OCI-LY7 (cell line): ENCODE results near the gene YIPF1.

Source experiments
- EZH2phosphoT487 ChIP-seq: fragments of 200-600 bp; sonication (generic); IDR thresholded peaks from 2 replicates; pipeline ENCODE4 v1.6.1; 2018; ENCODE audit warnings: low read depth, borderline replicate concordance, mild to moderate bottlenecking, mixed run types, antibody characterized with exemption, low read length, moderate library complexity, mixed read lengths
- TF ChIP-seq, protein P1 (sequence below): fragments of 200-600 bp; sonication (generic); conservative IDR thresholded peaks from 2 replicates; pipeline ENCODE4 v1.5.1; 2014; ENCODE audit warnings: mild to moderate bottlenecking, antibody characterized with exemption, low read length, moderate library complexity, mixed read lengths

DNA sequence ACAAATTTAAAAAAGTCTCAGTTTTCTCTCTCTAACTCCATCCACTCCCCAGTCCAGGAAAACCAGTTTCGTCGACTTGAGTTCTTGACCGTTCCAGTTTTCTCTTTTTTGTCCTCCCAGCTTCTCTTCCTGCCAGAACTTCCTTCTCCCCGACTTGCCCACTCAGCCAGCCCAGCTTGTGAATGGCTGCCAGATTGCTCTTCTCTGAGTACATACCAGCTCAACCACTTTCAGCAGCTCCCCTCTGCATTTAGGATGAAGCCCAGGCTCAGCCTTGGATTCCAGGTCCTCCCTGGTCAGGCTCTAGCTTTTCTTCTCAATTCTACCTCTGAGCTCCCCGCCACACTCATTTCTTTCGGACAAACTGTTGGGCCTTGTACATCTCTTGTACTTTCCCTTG is 5.8 kb upstream of the YIPF1 start:
- TF ChIP-seq, protein P1, sequence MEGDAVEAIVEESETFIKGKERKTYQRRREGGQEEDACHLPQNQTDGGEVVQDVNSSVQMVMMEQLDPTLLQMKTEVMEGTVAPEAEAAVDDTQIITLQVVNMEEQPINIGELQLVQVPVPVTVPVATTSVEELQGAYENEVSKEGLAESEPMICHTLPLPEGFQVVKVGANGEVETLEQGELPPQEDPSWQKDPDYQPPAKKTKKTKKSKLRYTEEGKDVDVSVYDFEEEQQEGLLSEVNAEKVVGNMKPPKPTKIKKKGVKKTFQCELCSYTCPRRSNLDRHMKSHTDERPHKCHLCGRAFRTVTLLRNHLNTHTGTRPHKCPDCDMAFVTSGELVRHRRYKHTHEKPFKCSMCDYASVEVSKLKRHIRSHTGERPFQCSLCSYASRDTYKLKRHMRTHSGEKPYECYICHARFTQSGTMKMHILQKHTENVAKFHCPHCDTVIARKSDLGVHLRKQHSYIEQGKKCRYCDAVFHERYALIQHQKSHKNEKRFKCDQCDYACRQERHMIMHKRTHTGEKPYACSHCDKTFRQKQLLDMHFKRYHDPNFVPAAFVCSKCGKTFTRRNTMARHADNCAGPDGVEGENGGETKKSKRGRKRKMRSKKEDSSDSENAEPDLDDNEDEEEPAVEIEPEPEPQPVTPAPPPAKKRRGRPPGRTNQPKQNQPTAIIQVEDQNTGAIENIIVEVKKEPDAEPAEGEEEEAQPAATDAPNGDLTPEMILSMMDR, result no peak
- no peak for TF ChIP-seq EZH2phosphoT487
